ENCODE measurements around the gene ANKFN1.

DNA sequence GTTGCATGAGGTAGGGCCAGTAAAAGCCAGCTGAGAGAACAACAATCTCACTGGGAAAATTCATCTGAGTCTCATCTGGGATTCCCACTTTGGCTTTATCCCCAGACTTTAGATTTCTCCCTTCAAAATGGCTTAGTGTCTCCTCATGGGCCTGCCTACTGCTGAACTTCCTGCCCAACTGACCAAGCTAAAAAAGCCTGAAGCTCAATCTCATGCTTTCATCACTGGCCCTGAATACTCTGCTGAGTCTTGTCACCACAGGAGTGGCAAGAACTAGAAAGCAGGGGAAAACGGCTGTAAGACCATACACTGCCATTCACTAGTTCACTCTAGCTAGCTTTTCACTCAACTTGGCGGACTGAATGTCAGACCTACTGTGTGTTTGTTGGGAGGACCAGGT is 343.9 kb downstream of the ANKFN1 start:
- TF ChIP-seq ZNF552 (CRISPR knock-in tag; IDR thresholded peaks at IDR 0.05; ENCODE audit: borderline replicate concordance) (no peak), TCF7L2 (IDR thresholded peaks at IDR 0.05; ENCODE audit: low read depth, low read length) (no peak), SIX1 (CRISPR knock-in tag; IDR thresholded peaks at IDR 0.05; ENCODE audit: borderline replicate concordance) (no peak), CEBPB (IDR thresholded peaks at IDR 0.05; ENCODE audit: borderline replicate concordance, low read depth, low read length) (no peak), ATF1 (CRISPR knock-in tag; IDR thresholded peaks at IDR 0.05) (no peak)
- TF ChIP-seq, protein P1, sequence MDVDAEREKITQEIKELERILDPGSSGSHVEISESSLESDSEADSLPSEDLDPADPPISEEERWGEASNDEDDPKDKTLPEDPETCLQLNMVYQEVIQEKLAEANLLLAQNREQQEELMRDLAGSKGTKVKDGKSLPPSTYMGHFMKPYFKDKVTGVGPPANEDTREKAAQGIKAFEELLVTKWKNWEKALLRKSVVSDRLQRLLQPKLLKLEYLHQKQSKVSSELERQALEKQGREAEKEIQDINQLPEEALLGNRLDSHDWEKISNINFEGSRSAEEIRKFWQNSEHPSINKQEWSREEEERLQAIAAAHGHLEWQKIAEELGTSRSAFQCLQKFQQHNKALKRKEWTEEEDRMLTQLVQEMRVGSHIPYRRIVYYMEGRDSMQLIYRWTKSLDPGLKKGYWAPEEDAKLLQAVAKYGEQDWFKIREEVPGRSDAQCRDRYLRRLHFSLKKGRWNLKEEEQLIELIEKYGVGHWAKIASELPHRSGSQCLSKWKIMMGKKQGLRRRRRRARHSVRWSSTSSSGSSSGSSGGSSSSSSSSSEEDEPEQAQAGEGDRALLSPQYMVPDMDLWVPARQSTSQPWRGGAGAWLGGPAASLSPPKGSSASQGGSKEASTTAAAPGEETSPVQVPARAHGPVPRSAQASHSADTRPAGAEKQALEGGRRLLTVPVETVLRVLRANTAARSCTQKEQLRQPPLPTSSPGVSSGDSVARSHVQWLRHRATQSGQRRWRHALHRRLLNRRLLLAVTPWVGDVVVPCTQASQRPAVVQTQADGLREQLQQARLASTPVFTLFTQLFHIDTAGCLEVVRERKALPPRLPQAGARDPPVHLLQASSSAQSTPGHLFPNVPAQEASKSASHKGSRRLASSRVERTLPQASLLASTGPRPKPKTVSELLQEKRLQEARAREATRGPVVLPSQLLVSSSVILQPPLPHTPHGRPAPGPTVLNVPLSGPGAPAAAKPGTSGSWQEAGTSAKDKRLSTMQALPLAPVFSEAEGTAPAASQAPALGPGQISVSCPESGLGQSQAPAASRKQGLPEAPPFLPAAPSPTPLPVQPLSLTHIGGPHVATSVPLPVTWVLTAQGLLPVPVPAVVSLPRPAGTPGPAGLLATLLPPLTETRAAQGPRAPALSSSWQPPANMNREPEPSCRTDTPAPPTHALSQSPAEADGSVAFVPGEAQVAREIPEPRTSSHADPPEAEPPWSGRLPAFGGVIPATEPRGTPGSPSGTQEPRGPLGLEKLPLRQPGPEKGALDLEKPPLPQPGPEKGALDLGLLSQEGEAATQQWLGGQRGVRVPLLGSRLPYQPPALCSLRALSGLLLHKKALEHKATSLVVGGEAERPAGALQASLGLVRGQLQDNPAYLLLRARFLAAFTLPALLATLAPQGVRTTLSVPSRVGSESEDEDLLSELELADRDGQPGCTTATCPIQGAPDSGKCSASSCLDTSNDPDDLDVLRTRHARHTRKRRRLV (CRISPR knock-in tag; IDR thresholded peaks at IDR 0.05) = no peak
- TF ChIP-seq, protein P2, sequence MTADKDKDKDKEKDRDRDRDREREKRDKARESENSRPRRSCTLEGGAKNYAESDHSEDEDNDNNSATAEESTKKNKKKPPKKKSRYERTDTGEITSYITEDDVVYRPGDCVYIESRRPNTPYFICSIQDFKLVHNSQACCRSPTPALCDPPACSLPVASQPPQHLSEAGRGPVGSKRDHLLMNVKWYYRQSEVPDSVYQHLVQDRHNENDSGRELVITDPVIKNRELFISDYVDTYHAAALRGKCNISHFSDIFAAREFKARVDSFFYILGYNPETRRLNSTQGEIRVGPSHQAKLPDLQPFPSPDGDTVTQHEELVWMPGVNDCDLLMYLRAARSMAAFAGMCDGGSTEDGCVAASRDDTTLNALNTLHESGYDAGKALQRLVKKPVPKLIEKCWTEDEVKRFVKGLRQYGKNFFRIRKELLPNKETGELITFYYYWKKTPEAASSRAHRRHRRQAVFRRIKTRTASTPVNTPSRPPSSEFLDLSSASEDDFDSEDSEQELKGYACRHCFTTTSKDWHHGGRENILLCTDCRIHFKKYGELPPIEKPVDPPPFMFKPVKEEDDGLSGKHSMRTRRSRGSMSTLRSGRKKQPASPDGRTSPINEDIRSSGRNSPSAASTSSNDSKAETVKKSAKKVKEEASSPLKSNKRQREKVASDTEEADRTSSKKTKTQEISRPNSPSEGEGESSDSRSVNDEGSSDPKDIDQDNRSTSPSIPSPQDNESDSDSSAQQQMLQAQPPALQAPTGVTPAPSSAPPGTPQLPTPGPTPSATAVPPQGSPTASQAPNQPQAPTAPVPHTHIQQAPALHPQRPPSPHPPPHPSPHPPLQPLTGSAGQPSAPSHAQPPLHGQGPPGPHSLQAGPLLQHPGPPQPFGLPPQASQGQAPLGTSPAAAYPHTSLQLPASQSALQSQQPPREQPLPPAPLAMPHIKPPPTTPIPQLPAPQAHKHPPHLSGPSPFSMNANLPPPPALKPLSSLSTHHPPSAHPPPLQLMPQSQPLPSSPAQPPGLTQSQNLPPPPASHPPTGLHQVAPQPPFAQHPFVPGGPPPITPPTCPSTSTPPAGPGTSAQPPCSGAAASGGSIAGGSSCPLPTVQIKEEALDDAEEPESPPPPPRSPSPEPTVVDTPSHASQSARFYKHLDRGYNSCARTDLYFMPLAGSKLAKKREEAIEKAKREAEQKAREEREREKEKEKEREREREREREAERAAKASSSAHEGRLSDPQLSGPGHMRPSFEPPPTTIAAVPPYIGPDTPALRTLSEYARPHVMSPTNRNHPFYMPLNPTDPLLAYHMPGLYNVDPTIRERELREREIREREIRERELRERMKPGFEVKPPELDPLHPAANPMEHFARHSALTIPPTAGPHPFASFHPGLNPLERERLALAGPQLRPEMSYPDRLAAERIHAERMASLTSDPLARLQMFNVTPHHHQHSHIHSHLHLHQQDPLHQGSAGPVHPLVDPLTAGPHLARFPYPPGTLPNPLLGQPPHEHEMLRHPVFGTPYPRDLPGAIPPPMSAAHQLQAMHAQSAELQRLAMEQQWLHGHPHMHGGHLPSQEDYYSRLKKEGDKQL (CRISPR knock-in tag; IDR thresholded peaks at IDR 0.05; ENCODE audit: low read depth) = no peak
- TF ChIP-seq, protein P3, sequence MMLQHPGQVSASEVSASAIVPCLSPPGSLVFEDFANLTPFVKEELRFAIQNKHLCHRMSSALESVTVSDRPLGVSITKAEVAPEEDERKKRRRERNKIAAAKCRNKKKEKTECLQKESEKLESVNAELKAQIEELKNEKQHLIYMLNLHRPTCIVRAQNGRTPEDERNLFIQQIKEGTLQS (CRISPR knock-in tag; IDR thresholded peaks at IDR 0.05) = no peak

Measured in HepG2 (cell line).